Measurements from ENCODE around the gene UNC5CL.

- no peak for TF ChIP-seq CTCF (IDR thresholded peaks at IDR 0.05; ENCODE audit: insufficient read depth, low read length, poor library complexity, severe bottlenecking)
- no peak for TF ChIP-seq EZH2phosphoT487 (conservative IDR thresholded peaks at IDR 0.05; ENCODE audit: low read length)
Observed at GRCh38 chr6:40992746-40993145, 46.3 kb downstream of the UNC5CL start.

Data from SU-DHL-6 (cell line).